Activated B cell treated with CpG ODN at 0.5 μM for 24 hours (primary cell): Measurements from ENCODE around the gene PRR19. TPM values are rescaled to one million over a fixed set of nuclear protein-coding genes. Genes with fewer than 3 reads are reported as not detected.
A peak's percentile ranks its signal among the peaks of the same experiment; 100 is the strongest.

Experiments
- ATAC-seq: fragments of 200-7000 bp; cut with Tn5 transposase; one replicate; pipeline ENCODE4 v1.10.0; 2021; ENCODE audit warnings: low read depth, mild to moderate bottlenecking, moderate library complexity
- CTCF ChIA-PET: fragments of 350-600 bp; sonication (Branson Sonifier 250); formaldehyde crosslinking; loops from one replicate; lab custom pipeline; 2021; ENCODE audit warnings: antibody characterized with exemption; lab: Charles Lee
- POLR2A ChIA-PET: fragments of 350-600 bp; sonication (Branson Sonifier 250); formaldehyde crosslinking; loops from one replicate; lab custom pipeline; 2021; ENCODE audit warnings: antibody characterized with exemption; lab: Charles Lee
- DNase-seq: peaks from one replicate; pipeline ENCODE4 v3.0.0; 2022
- H3K27ac Mint-ChIP-seq: one replicate; pipeline ENCODE4 v1.8.0; 2020; ENCODE audit warnings: mixed read lengths
- H3K27me3 Mint-ChIP-seq: one replicate; pipeline ENCODE4 v1.8.0; 2021; ENCODE audit warnings: mixed read lengths
- H3K36me3 Mint-ChIP-seq: one replicate; pipeline ENCODE4 v1.8.0; 2021; ENCODE audit warnings: low read depth, mixed read lengths
- H3K4me1 Mint-ChIP-seq: one replicate; pipeline ENCODE4 v1.8.0; 2021; ENCODE audit warnings: mixed read lengths
- H3K4me3 Mint-ChIP-seq: one replicate; pipeline ENCODE4 v1.8.0; 2020; ENCODE audit warnings: mild to moderate bottlenecking, mixed read lengths
- H3K9me3 Mint-ChIP-seq: one replicate; pipeline ENCODE4 v1.8.0; 2020; ENCODE audit warnings: mixed read lengths
- CTCF ChIP-seq: fragments of 200-600 bp; IDR thresholded peaks from one replicate; pipeline ENCODE4 v1.8.0; 2022; ENCODE audit warnings: antibody characterized with exemption, mild to moderate bottlenecking
- intact Hi-C: fragments of 100-400 bp; cut with micrococcal nuclease; formaldehyde crosslinking; loops from one replicate; pipeline ENCODE4 v1.15.1; 2024
- total RNA-seq: library from RNA; stranded (reverse); gene quantifications from 2 replicates; pipeline ENCODE4 v1.2.3, GENCODE V29; 2022

The PRR19 gene
- total RNA-seq, 1 donor from 2014 or later = 0.33 TPM

GRCh38 chr19:42303101-42303464 lies 1.2 kb downstream of the PRR19 start:
- DNase-seq (no peak), ATAC-seq (no peak)
- Mint-ChIP-seq H3K36me3 (peaks cover 2% of the 10 kb centered on the region), H3K4me1 (peaks cover 25% of the 10 kb centered on the region), H3K9me3 (no peaks in the 10 kb centered on the region), H3K27ac (peak overlapping the region; percentile 81), H3K27me3 (no peaks in the 10 kb centered on the region), H3K4me3 (peak overlapping the region; percentile 84)
- no peak for TF ChIP-seq CTCF
- intact Hi-C loops = no loop called here
- CTCF ChIA-PET = interaction anchor here (1.0 kb wide), 1 partner anchor 20 kb away, joined by 3 read pairs; no protein-coding TSS in a partner anchor
- POLR2A ChIA-PET = interaction anchor here (0.5 to 1.7 kb wide), 13 partner anchors 17 to 443 kb away, joined by 3 to 9 read pairs (median 4); partner anchors contain the start of gene RPS19

GRCh38 chr19:42303876-42304275 lies 1.9 kb downstream of the PRR19 start:
- Mint-ChIP-seq H3K36me3 (peaks cover 2% of the 10 kb centered on the region), H3K4me1 (peaks cover 25% of the 10 kb centered on the region), H3K27me3 (no peaks in the 10 kb centered on the region), H3K4me3 (no peak overlapping the region), H3K27ac (no peak overlapping the region), H3K9me3 (no peaks in the 10 kb centered on the region)
- ChIA-PET CTCF (interaction anchor here (0.9 to 1.0 kb wide), 2 partner anchors 19 to 195 kb away, joined by 3 read pairs; no protein-coding TSS in a partner anchor), POLR2A (interaction anchor here (0.6 to 1.5 kb wide), 7 partner anchors 17 to 189 kb away, joined by 3 to 7 read pairs (median 4); no protein-coding TSS in a partner anchor)
- DNase-seq (no peak), ATAC-seq (no peak)
- TF ChIP-seq CTCF = no peak
- intact Hi-C loops = no loop called here

- H3K4me3 Mint-ChIP-seq = no peak overlapping the region
- CTCF ChIA-PET = no interaction called here
- ATAC-seq (no peak), DNase-seq (no peak)
- POLR2A ChIA-PET = no interaction called here
- intact Hi-C loops = no loop called here
- H3K4me1 Mint-ChIP-seq = peaks cover 20% of the 10 kb centered on the region
- H3K27me3 Mint-ChIP-seq = peaks cover 2% of the 10 kb centered on the region
- no peak overlapping the region for H3K27ac Mint-ChIP-seq
- TF ChIP-seq CTCF = no peak
- no peaks in the 10 kb centered on the region for H3K9me3 Mint-ChIP-seq
- no peaks in the 10 kb centered on the region for H3K36me3 Mint-ChIP-seq
These were observed 4.7 kb downstream of the PRR19 start for GRCh38 chr19:42306646-42307045.

- ChIA-PET CTCF (no interaction called here), POLR2A (no interaction called here)
- Mint-ChIP-seq H3K9me3 (no peaks in the 10 kb centered on the region), H3K27me3 (peaks cover 24% of the 10 kb centered on the region), H3K4me3 (no peak overlapping the region), H3K36me3 (no peaks in the 10 kb centered on the region), H3K27ac (no peak overlapping the region), H3K4me1 (peaks cover 12% of the 10 kb centered on the region)
- intact Hi-C loops = no loop called here
- no peak for TF ChIP-seq CTCF
- ATAC-seq (no peak), DNase-seq (no peak)
These were observed 7.8 kb downstream of the PRR19 start for GRCh38 chr19:42309686-42310085.

GRCh38 chr19:42311657-42312056 lies 9.7 kb downstream of the PRR19 start:
- no peak for TF ChIP-seq CTCF
- no peaks in the 10 kb centered on the region for H3K9me3 Mint-ChIP-seq
- H3K27me3 Mint-ChIP-seq = peaks cover 28% of the 10 kb centered on the region
- POLR2A ChIA-PET = no interaction called here
- ATAC-seq = no peak
- no peak for DNase-seq
- H3K4me3 Mint-ChIP-seq = no peak overlapping the region
- no peaks in the 10 kb centered on the region for H3K36me3 Mint-ChIP-seq
- intact Hi-C loops = no loop called here
- peaks cover 14% of the 10 kb centered on the region for H3K4me1 Mint-ChIP-seq
- no peak overlapping the region for H3K27ac Mint-ChIP-seq
- CTCF ChIA-PET = no interaction called here
